Ishikawa (cell line): Measurements from ENCODE around the gene RAB3IL1.

Source experiments
- CEBPB ChIP-seq: IDR thresholded peaks from 2 replicates; pipeline ENCODE4 v1.6.1; 2012
- CREB1 ChIP-seq: IDR thresholded peaks from 2 replicates; pipeline ENCODE4 v1.6.1; 2012; ENCODE audit warnings: low read depth
- EGR1 ChIP-seq: IDR thresholded peaks from 2 replicates; pipeline ENCODE4 v1.6.1; 2012
- EP300 ChIP-seq: IDR thresholded peaks from 2 replicates; pipeline ENCODE4 v1.6.1; 2012; ENCODE audit warnings: borderline replicate concordance
- FOXM1 ChIP-seq: IDR thresholded peaks from 2 replicates; pipeline ENCODE4 v1.6.1; 2012; ENCODE audit warnings: low read depth, borderline replicate concordance
- MAX ChIP-seq: IDR thresholded peaks from 2 replicates; pipeline ENCODE4 v1.6.1; 2012
- NFIC ChIP-seq: IDR thresholded peaks from 2 replicates; pipeline ENCODE4 v1.6.1; 2012
- RAD21 ChIP-seq: IDR thresholded peaks from 2 replicates; pipeline ENCODE4 v1.6.1; 2012; ENCODE audit warnings: low read depth
- REST ChIP-seq: IDR thresholded peaks from 2 replicates; pipeline ENCODE4 v1.6.1; 2012; ENCODE audit warnings: low read depth, mild to moderate bottlenecking
- TAF1 ChIP-seq: IDR thresholded peaks from 2 replicates; pipeline ENCODE4 v1.6.1; 2012; ENCODE audit warnings: low read depth, mild to moderate bottlenecking
- USF1 ChIP-seq: IDR thresholded peaks from 2 replicates; pipeline ENCODE4 v1.6.1; 2012
- YY1 ChIP-seq: IDR thresholded peaks from 2 replicates; pipeline ENCODE4 v1.6.1; 2012; ENCODE audit warnings: low read depth

GRCh38 chr11:61955422-61956135, 38.2 kb upstream of the RAB3IL1 start:
- TF ChIP-seq MAX (no peak), YY1 (no peak), RAD21 (no peak), CREB1 (no peak), TAF1 (no peak), REST (no peak), USF1 (no peak), CEBPB (no peak), EGR1 (no peak), EP300 (no peak), FOXM1 (no peak), NFIC (no peak)
